ENCODE results near the gene EPHA6.
"Not testable (repeated sequence)": the region's sequence is repeated elsewhere in the genome, so short reads cannot be mapped to it uniquely, and the experiment has no call there.

Gene EPHA6

GRCh38 chr3:97010881-97011657 is 196.7 kb downstream of the EPHA6 start:
- no peak for TF ChIP-seq CTCF (conservative IDR thresholded peaks at IDR 0.05; ENCODE audit: low read depth, low read length)
- H3K4me3 ChIP-seq (ENCODE audit: low read length) = no peak overlapping the region
- DNase-seq (ENCODE audit: low read depth) = peak; percentile 21

- no peak for DNase-seq (ENCODE audit: low read depth)
- TF ChIP-seq CTCF (conservative IDR thresholded peaks at IDR 0.05; ENCODE audit: low read depth, low read length) = no peak
- H3K4me3 ChIP-seq (ENCODE audit: low read length) = no peak overlapping the region
These were observed 207.4 kb downstream of the EPHA6 start for GRCh38 chr3:97021778-97022177.

- not testable (repeated sequence) for H3K4me3 ChIP-seq (ENCODE audit: low read length); DNase-seq (ENCODE audit: low read depth)
These were observed 211.2 kb downstream of the EPHA6 start for GRCh38 chr3:97025612-97026011.

- TF ChIP-seq CTCF (conservative IDR thresholded peaks at IDR 0.05; ENCODE audit: low read depth, low read length) = no peak
- DNase-seq (ENCODE audit: low read depth) = no peak
- H3K4me3 ChIP-seq (ENCODE audit: low read length) = no peak overlapping the region
These were observed 215.6 kb downstream of the EPHA6 start for GRCh38 chr3:97029972-97030371.

- no peak overlapping the region for H3K4me3 ChIP-seq (ENCODE audit: low read length)
- TF ChIP-seq CTCF (conservative IDR thresholded peaks at IDR 0.05; ENCODE audit: low read depth, low read length) = no peak
- no peak for DNase-seq (ENCODE audit: low read depth)
These were observed 223.0 kb downstream of the EPHA6 start for GRCh38 chr3:97037294-97037943.

- no peak overlapping the region for H3K4me3 ChIP-seq (ENCODE audit: low read length)
- no peak for DNase-seq (ENCODE audit: low read depth)
- no peak for TF ChIP-seq CTCF (conservative IDR thresholded peaks at IDR 0.05; ENCODE audit: low read depth, low read length)
These were observed 229.0 kb downstream of the EPHA6 start for GRCh38 chr3:97043411-97043810.

GRCh38 chr3:97057365-97057764 is 243.0 kb downstream of the EPHA6 start:
- no peak for TF ChIP-seq CTCF (conservative IDR thresholded peaks at IDR 0.05; ENCODE audit: low read depth, low read length)
- no peak overlapping the region for H3K4me3 ChIP-seq (ENCODE audit: low read length)
- DNase-seq (ENCODE audit: low read depth) = no peak

Data from retinal pigment epithelial cell (primary cell).